Gastroesophageal sphincter (tissue), 3 donors: ENCODE results near the gene PRKAR2A.
"Not testable (repeated sequence)": the region's sequence is repeated elsewhere in the genome, so short reads cannot be mapped to it uniquely, and the experiment has no call there.

Experiments
- EP300 ChIP-seq: sonication (generic); formaldehyde crosslinking; IDR thresholded peaks from one replicate; pipeline ENCODE4 v1.6.1; 2017; ENCODE audit warnings: antibody characterized with exemption, mild to moderate bottlenecking
- POLR2A ChIP-seq, 2 donors: fragments of 450-650 bp; IDR thresholded peaks; one replicate each; pipeline ENCODE4 v1.6.1; 2017; ENCODE audit warnings: antibody characterized with exemption in 2 of 2, mild to moderate bottlenecking in 2 of 2, moderate library complexity in 1 of 2
- POLR2AphosphoS5 ChIP-seq: sonication (generic); formaldehyde crosslinking; IDR thresholded peaks from one replicate; pipeline ENCODE4 v1.6.1; 2017; ENCODE audit warnings: antibody characterized with exemption
- TF ChIP-seq, protein P1 (sequence below), 4 experiments: fragments of 200-600 bp in 2 of 4; fragments of 450-650 bp in 2 of 4; sonication (generic) in 1 of 4; IDR thresholded peaks; one replicate each; pipeline ENCODE4 v1.5.1; 2017 to 2019; ENCODE audit warnings: antibody characterized with exemption in 4 of 4, mild to moderate bottlenecking in 2 of 4, moderate library complexity in 2 of 4

DNA sequence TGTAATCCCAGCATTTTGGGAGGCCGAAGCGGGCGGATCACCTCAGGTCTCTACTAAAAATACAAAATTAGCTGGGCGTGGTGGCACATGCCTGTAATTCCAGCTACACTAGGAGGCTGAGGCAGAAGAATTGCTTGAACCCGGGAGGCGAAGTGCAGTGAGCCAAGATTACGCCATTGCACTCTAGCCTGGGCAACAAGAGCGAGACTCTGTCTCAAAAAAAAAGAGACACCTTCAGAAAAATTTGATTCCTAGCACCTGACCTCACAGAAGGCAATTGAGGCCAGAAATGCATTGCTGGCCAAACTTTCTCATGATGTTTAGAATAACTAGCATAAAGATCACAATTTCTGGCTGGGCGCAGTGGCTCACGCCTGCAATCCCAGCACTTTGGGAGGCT, 106.4 kb downstream of the PRKAR2A start:
- TF ChIP-seq, protein P1, sequence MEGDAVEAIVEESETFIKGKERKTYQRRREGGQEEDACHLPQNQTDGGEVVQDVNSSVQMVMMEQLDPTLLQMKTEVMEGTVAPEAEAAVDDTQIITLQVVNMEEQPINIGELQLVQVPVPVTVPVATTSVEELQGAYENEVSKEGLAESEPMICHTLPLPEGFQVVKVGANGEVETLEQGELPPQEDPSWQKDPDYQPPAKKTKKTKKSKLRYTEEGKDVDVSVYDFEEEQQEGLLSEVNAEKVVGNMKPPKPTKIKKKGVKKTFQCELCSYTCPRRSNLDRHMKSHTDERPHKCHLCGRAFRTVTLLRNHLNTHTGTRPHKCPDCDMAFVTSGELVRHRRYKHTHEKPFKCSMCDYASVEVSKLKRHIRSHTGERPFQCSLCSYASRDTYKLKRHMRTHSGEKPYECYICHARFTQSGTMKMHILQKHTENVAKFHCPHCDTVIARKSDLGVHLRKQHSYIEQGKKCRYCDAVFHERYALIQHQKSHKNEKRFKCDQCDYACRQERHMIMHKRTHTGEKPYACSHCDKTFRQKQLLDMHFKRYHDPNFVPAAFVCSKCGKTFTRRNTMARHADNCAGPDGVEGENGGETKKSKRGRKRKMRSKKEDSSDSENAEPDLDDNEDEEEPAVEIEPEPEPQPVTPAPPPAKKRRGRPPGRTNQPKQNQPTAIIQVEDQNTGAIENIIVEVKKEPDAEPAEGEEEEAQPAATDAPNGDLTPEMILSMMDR (IDR thresholded peaks at IDR 0.05) = not testable (repeated sequence)
- not testable (repeated sequence) for TF ChIP-seq POLR2AphosphoS5; POLR2A (IDR thresholded peaks at IDR 0.05); EP300
